HEK293T (cell line): ENCODE measurements around the gene RRP1B.

Experiments
- FOXM1 ChIP-seq: fragments of 450-650 bp; IDR thresholded peaks from 2 replicates; pipeline ENCODE4 v1.6.1; 2017; ENCODE audit warnings: mild to moderate bottlenecking, borderline replicate concordance
- TARDBP ChIP-seq: fragments of 450-650 bp; IDR thresholded peaks from 2 replicates; pipeline ENCODE4 v1.6.1; 2016

DNA sequence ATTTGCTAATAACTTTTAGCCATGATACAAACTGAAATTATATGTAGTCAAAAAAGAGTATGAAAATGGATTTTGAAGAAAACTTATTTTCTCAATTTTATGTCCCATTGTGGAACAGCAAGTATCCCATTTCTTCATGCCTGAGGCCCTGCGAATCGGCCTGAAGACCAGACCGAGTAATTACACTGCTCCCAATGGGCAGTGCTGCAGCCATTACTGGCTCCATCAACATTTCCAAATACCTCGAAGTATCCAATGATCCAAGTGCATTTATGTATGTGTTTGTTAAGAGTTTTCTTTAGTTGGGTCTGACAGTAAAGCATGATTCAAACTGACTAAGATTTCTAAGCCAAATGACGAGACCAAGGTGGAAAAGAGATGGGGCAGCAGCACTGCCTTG lies 44.5 kb upstream of the RRP1B start:
- TF ChIP-seq FOXM1 = no peak
- TF ChIP-seq TARDBP = no peak
